IPS-18a (cell line): ENCODE measurements around the gene PMS1.

Experiments used
- H3K27ac ChIP-seq: one replicate; pipeline ENCODE4 v1.5.1; 2013; ENCODE audit warnings: low read length
- H3K27me3 ChIP-seq: one replicate; pipeline ENCODE4 v1.6.1; 2013; ENCODE audit warnings: mild to moderate bottlenecking, low read length; ENCODE audit not compliant: control insufficient read depth, insufficient read depth
- H3K36me3 ChIP-seq: one replicate; pipeline ENCODE4 v1.6.1; 2013; ENCODE audit warnings: low read depth, low read length; ENCODE audit not compliant: control insufficient read depth
- H3K4me1 ChIP-seq: one replicate; pipeline ENCODE4 v1.6.1; 2013; ENCODE audit warnings: low read depth, low read length; ENCODE audit not compliant: control insufficient read depth
- H3K4me3 ChIP-seq: one replicate; pipeline ENCODE4 v1.5.1; 2013; ENCODE audit warnings: low read length
- H3K9ac ChIP-seq: one replicate; pipeline ENCODE4 v1.6.1; 2013; ENCODE audit warnings: mild to moderate bottlenecking, low read length, moderate library complexity
- H3K9me3 ChIP-seq: one replicate; pipeline ENCODE4 v1.6.1; 2013; ENCODE audit warnings: low read depth, low read length; ENCODE audit not compliant: control insufficient read depth

The PMS1 gene

GRCh38 chr2:189783451-189783926 is 761 bp upstream of the PMS1 start:
- peak overlapping the region; percentile 86 for H3K4me3 ChIP-seq
- peaks cover 4% of the 10 kb centered on the region for H3K4me1 ChIP-seq
- peaks cover 32% of the 10 kb centered on the region for H3K36me3 ChIP-seq
- H3K9me3 ChIP-seq, result no peaks in the 10 kb centered on the region
- peak overlapping the region; percentile 93 for H3K9ac ChIP-seq
- no peaks in the 10 kb centered on the region for H3K27me3 ChIP-seq
- H3K27ac ChIP-seq, result peak overlapping the region; percentile 45

GRCh38 chr2:189791338-189792042 is 7.2 kb downstream of the PMS1 start:
- Histone ChIP-seq H3K36me3 (peaks cover 40% of the 10 kb centered on the region), H3K9ac (no peak overlapping the region), H3K4me3 (no peak overlapping the region), H3K9me3 (no peaks in the 10 kb centered on the region), H3K4me1 (no peaks in the 10 kb centered on the region), H3K27me3 (no peaks in the 10 kb centered on the region), H3K27ac (no peak overlapping the region)

DNA sequence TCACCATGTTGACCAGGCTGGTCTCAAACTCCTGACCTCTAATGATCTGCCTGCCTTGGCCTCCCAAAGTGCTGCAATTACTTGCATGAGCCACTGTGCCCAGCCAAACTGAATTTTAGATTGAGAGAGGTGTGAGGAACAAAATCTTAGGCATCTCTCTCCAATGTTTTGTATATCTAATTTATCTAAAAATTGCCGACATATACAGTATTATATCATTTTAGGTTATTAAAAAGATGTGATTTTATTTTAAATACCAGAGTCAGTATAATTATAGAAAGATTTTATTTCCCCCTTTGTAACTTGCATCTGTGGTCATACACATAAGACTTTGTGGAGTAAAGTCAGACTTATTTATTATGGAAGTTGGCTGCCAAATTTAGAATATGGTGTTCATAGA is 10.1 kb downstream of the PMS1 start:
- peaks cover 61% of the 10 kb centered on the region for H3K36me3 ChIP-seq
- H3K27ac ChIP-seq, result no peak overlapping the region
- H3K27me3 ChIP-seq, result no peaks in the 10 kb centered on the region
- no peak overlapping the region for H3K9ac ChIP-seq
- H3K9me3 ChIP-seq, result no peaks in the 10 kb centered on the region
- H3K4me1 ChIP-seq, result no peaks in the 10 kb centered on the region
- H3K4me3 ChIP-seq, result no peak overlapping the region

GRCh38 chr2:189797902-189798301 is 13.7 kb downstream of the PMS1 start:
- Histone ChIP-seq H3K9ac (no peak overlapping the region), H3K4me3 (no peak overlapping the region), H3K27ac (no peak overlapping the region), H3K9me3 (no peaks in the 10 kb centered on the region), H3K4me1 (no peaks in the 10 kb centered on the region), H3K27me3 (no peaks in the 10 kb centered on the region), H3K36me3 (peaks cover 58% of the 10 kb centered on the region)

DNA sequence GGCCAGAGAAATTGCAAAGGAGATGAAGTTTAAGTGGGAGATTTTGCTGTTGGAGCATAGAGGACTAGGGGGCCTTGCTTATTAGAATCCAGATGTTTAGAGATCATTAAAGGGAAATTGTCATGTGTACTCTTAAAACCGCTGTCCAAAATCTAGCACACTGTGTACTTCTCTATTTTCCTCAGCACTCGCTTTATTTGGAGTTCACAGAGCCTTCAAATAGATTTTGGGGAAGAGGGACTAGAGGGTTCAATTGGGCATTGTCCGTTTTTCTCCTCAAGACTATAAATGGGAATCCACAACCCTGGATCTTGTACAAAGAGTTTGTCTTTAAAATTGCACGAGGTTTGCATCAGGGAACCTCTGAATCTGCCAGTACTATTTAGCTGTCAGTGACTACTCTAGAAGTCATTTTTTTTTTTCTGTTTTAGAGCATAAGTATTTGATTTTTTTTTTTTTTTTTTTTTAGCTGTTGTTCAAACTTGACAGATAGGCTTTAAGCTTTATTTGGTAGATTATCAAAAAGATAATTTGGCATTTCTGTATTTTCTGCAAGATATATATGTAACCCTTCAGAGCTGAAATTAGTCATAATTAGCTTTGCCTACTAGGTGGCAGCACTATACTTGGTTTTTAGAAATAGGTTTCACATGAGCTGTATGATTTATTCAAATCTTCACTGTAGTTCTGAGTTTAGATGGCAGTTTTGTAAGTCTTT is 14.2 kb downstream of the PMS1 start:
- Histone ChIP-seq H3K4me3 (no peak overlapping the region), H3K4me1 (no peaks in the 10 kb centered on the region), H3K36me3 (peaks cover 53% of the 10 kb centered on the region), H3K27ac (no peak overlapping the region), H3K27me3 (no peaks in the 10 kb centered on the region), H3K9ac (no peak overlapping the region), H3K9me3 (no peaks in the 10 kb centered on the region)

- Histone ChIP-seq H3K4me3 (no peak overlapping the region), H3K27ac (no peak overlapping the region), H3K9me3 (no peaks in the 10 kb centered on the region), H3K9ac (no peak overlapping the region), H3K36me3 (peaks cover 53% of the 10 kb centered on the region), H3K4me1 (no peaks in the 10 kb centered on the region), H3K27me3 (no peaks in the 10 kb centered on the region)
These were observed 14.7 kb downstream of the PMS1 start for GRCh38 chr2:189799030-189799331.

DNA sequence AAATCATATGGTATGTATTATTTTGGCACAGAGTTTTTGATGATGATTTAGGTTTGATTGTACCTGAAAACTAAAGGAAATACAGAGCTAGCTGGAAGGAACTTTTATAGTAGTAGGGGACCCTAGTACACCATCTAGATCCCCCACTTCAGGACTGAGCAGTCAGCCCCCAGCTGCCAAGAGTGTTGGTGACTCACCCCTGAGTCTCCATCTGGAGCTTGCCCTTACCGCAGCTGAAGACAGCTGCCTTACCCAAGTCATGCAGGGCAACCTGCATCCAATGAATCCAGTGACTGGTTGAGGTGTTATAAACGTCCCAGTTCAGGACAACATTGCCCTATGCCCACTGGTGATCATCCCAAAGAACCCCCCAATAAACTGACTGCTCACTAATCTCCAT is 15.3 kb downstream of the PMS1 start:
- H3K4me1 ChIP-seq, result no peaks in the 10 kb centered on the region
- peaks cover 53% of the 10 kb centered on the region for H3K36me3 ChIP-seq
- H3K9me3 ChIP-seq, result no peaks in the 10 kb centered on the region
- no peaks in the 10 kb centered on the region for H3K27me3 ChIP-seq
- no peak overlapping the region for H3K27ac ChIP-seq
- no peak overlapping the region for H3K4me3 ChIP-seq
- H3K9ac ChIP-seq, result no peak overlapping the region

GRCh38 chr2:189802396-189802912 is 18.2 kb downstream of the PMS1 start:
- H3K36me3 ChIP-seq, result peaks cover 36% of the 10 kb centered on the region
- no peak overlapping the region for H3K4me3 ChIP-seq
- H3K27me3 ChIP-seq, result no peaks in the 10 kb centered on the region
- H3K9ac ChIP-seq, result no peak overlapping the region
- H3K4me1 ChIP-seq, result no peaks in the 10 kb centered on the region
- no peak overlapping the region for H3K27ac ChIP-seq
- H3K9me3 ChIP-seq, result no peaks in the 10 kb centered on the region

DNA sequence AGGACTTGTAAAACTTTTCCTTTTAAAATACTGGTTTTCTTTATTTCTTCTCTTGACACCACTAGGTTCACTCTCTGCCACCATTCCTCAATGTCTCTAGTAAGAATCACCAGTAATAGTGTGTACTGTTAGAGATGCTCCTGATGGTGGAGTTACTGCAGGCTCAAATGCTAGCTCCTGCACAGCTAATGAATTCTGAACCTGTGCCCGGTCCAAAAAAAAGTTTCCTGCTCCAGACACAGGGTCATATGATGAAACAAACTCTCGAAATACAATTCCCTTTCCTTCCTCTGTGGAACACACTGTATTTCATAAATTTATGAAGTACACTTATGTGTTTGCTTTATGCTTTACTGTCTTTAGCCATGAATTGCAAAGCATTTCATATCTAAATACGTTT is 19.2 kb downstream of the PMS1 start:
- Histone ChIP-seq H3K4me1 (no peaks in the 10 kb centered on the region), H3K9ac (no peak overlapping the region), H3K36me3 (peaks cover 38% of the 10 kb centered on the region), H3K4me3 (no peak overlapping the region), H3K27ac (no peak overlapping the region), H3K9me3 (no peaks in the 10 kb centered on the region), H3K27me3 (no peaks in the 10 kb centered on the region)

DNA sequence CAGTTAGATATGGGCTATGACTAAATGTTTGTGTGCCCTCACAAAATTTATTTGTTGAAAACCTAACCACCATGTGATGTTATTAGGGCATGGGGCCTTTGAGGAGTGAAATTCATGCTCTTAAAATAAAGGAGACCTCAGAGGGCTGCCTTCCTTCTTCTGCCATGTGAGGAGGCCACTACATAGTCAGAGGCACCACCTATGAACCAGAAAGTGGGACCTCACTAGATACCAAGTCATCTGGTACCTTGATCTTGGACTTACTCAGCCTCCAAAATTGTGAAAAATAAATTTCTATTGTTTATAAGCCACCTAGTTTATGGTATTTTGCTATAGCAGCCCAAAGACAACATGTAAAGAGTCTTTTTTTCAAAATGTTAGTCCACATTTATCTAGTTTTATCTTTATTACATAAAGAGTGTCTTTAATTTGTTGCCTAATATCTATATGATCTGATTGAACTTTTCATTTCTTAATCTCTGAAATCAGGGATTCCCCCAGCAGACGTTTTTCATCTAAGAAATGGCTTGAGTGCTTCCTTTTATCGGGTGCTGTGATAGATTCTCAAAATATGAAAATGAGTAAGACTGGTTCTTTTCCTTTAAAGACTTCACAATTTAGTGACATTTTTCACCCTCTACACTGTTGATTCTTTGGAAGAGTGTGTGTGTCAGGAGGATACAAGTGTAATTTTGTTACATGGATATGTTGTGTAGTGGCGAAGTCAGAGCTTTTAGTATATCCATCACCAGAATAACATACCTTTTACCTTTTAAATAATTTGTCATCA is 34.2 kb downstream of the PMS1 start:
- H3K27me3 ChIP-seq, result no peaks in the 10 kb centered on the region
- H3K4me3 ChIP-seq, result no peak overlapping the region
- no peak overlapping the region for H3K9ac ChIP-seq
- no peaks in the 10 kb centered on the region for H3K9me3 ChIP-seq
- H3K4me1 ChIP-seq, result no peaks in the 10 kb centered on the region
- H3K27ac ChIP-seq, result no peak overlapping the region
- H3K36me3 ChIP-seq, result peaks cover 20% of the 10 kb centered on the region

DNA sequence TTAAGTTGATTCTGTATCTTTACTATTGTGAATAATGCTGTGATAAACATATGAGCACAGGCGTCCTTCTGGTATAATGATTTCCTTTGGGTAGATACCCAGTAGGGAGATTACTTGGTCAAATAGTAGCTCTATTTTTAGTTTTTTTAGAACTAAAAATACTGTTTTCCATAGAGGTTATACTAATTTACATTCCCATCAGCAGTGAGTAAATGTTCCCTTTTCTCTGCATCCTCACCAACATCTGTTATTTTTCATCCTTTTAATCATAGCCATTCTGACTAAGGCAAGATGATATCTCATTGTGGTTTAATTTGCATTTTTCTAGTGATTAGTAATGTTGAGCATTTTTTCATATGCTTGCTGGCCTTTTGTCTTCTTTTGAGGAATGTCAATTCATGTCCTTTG is 35.1 kb downstream of the PMS1 start:
- H3K4me3 ChIP-seq, result no peak overlapping the region
- H3K36me3 ChIP-seq, result peaks cover 20% of the 10 kb centered on the region
- H3K9ac ChIP-seq, result no peak overlapping the region

More for the DNA sequence above, 35.1 kb downstream of the PMS1 start:
- H3K27me3 ChIP-seq, result no peaks in the 10 kb centered on the region
- H3K27ac ChIP-seq, result no peak overlapping the region
- no peaks in the 10 kb centered on the region for H3K4me1 ChIP-seq
- no peaks in the 10 kb centered on the region for H3K9me3 ChIP-seq
